Loucy (cell line): ENCODE data around the gene IGSF22.

Source experiments
- EZH2phosphoT487 ChIP-seq: fragments of 200-600 bp; IDR thresholded peaks from 2 replicates; pipeline ENCODE4 v1.6.1; 2018; ENCODE audit warnings: antibody characterized with exemption, mild to moderate bottlenecking, moderate library complexity, borderline replicate concordance
- TF ChIP-seq, protein P1 (sequence below): fragments of 200-600 bp; sonication (generic); conservative IDR thresholded peaks from 2 replicates; pipeline ENCODE4 v1.5.1; 2014; ENCODE audit warnings: mild to moderate bottlenecking, antibody characterized with exemption, low read length

GRCh38 chr11:18757811-18758210, 31.8 kb upstream of the IGSF22 start:
- TF ChIP-seq, protein P1, sequence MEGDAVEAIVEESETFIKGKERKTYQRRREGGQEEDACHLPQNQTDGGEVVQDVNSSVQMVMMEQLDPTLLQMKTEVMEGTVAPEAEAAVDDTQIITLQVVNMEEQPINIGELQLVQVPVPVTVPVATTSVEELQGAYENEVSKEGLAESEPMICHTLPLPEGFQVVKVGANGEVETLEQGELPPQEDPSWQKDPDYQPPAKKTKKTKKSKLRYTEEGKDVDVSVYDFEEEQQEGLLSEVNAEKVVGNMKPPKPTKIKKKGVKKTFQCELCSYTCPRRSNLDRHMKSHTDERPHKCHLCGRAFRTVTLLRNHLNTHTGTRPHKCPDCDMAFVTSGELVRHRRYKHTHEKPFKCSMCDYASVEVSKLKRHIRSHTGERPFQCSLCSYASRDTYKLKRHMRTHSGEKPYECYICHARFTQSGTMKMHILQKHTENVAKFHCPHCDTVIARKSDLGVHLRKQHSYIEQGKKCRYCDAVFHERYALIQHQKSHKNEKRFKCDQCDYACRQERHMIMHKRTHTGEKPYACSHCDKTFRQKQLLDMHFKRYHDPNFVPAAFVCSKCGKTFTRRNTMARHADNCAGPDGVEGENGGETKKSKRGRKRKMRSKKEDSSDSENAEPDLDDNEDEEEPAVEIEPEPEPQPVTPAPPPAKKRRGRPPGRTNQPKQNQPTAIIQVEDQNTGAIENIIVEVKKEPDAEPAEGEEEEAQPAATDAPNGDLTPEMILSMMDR = no peak
- TF ChIP-seq EZH2phosphoT487 = no peak
